Ascending aorta (tissue), 2 donors: ENCODE results near the gene NT5C1B. TPM values are rescaled to one million over a fixed set of nuclear protein-coding genes. Genes with fewer than 3 reads are reported as not detected.

Experiments
- DNase-seq, 2 donors: peaks; one replicate each; pipeline ENCODE4 v3.0.0-alpha.2; 2019; ENCODE audit warnings: low spot score in 2 of 2
- H3K27ac ChIP-seq, 2 donors: fragments of 200-600 bp; sonication (generic); one replicate each; pipeline ENCODE4 v1.5.1; 2016 to 2017; ENCODE audit warnings: mild to moderate bottlenecking in 1 of 2
- H3K27me3 ChIP-seq: fragments of 200-600 bp; sonication (generic); one replicate; pipeline ENCODE4 v1.5.1; 2017
- H3K36me3 ChIP-seq, 2 donors: fragments of 200-600 bp; sonication (generic); one replicate each; pipeline ENCODE4 v1.5.1; 2016
- H3K4me1 ChIP-seq, 2 donors: fragments of 200-600 bp; sonication (generic); one replicate each; pipeline ENCODE4 v1.5.1; 2016 to 2017; ENCODE audit warnings: mild to moderate bottlenecking in 1 of 2
- H3K4me3 ChIP-seq, 2 donors: fragments of 200-600 bp; sonication (generic); one replicate each; pipeline ENCODE4 v1.5.1; 2016 to 2017; ENCODE audit warnings: mild to moderate bottlenecking in 1 of 2
- H3K9me3 ChIP-seq, 2 donors: fragments of 200-600 bp; sonication (generic); one replicate each; pipeline ENCODE4 v1.5.1; 2016
- intact Hi-C: fragments of 100-400 bp; cut with DNase I; formaldehyde crosslinking; loops from one replicate; pipeline ENCODE4 v1.15.1; 2023
- total RNA-seq: library from RNA; depleted of rRNA; stranded (reverse); fragments of >200 nt; gene quantifications from one replicate; pipeline ENCODE4 v1.1.0, GENCODE V29; 2016
- TF ChIP-seq, protein P1 (sequence below), 3 experiments: fragments of 200-600 bp in 2 of 3; fragments of 450-650 bp in 1 of 3; sonication (generic) in 2 of 3; IDR thresholded peaks; one replicate each; pipeline ENCODE4 v1.5.1; 2016 to 2019; ENCODE audit warnings: antibody characterized with exemption in 3 of 3, mild to moderate bottlenecking in 1 of 3, moderate library complexity in 1 of 3

NT5C1B gene
- total RNA-seq, 1 donor from 2014 or later = not detected

DNA sequence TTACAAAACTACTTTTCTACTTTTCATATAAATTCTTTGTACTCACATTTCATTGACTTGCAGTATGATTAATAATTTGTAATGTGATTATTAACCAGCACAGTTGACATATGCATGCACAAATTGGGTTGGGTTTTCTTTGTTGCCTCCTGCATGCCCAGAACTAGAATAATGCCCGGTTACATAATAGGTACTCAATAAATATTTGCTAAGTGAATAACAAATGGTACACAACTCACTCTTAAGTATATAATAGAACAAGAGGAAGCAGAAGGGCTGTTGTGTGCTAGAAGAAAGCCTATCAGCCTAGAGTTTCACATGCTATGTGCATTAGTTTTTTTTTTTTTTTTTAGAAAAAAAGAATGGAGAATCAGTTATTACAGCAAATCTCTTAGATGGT is 38.2 kb downstream of the NT5C1B start:
- TF ChIP-seq, protein P1, sequence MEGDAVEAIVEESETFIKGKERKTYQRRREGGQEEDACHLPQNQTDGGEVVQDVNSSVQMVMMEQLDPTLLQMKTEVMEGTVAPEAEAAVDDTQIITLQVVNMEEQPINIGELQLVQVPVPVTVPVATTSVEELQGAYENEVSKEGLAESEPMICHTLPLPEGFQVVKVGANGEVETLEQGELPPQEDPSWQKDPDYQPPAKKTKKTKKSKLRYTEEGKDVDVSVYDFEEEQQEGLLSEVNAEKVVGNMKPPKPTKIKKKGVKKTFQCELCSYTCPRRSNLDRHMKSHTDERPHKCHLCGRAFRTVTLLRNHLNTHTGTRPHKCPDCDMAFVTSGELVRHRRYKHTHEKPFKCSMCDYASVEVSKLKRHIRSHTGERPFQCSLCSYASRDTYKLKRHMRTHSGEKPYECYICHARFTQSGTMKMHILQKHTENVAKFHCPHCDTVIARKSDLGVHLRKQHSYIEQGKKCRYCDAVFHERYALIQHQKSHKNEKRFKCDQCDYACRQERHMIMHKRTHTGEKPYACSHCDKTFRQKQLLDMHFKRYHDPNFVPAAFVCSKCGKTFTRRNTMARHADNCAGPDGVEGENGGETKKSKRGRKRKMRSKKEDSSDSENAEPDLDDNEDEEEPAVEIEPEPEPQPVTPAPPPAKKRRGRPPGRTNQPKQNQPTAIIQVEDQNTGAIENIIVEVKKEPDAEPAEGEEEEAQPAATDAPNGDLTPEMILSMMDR (IDR thresholded peaks at IDR 0.05) = no peak
- no peak for DNase-seq
- Histone ChIP-seq H3K4me1 (peaks cover 0 to 20% of the 10 kb centered on the region in 2 donors), H3K9me3 (no peaks in the 10 kb centered on the region), H3K27ac (no peak overlapping the region), H3K27me3 (no peaks in the 10 kb centered on the region), H3K36me3 (peaks cover 6 to 21% of the 10 kb centered on the region in 2 donors), H3K4me3 (no peak overlapping the region)
- intact Hi-C loops = no loop called here

DNA sequence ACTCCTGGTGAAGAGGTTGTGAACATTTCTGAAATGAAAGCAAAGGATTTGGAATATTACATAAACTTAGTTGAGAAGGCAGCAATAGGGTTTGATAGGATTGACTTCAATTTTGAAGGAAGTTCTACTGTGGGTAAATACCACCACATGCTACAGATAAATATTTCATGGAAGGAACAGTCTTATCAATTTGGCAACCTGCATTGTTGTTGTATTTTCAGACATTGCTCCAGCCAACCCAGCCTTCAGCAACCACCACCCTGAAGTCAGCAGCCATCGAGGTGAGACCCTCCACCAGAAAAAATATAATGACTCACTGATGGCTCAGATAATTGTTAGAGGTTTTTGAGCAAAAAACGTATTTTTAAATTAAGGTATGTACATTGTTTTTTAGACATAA is 38.9 kb downstream of the NT5C1B start:
- TF ChIP-seq, protein P1 (IDR thresholded peaks at IDR 0.05) = no peak
- no peaks in the 10 kb centered on the region for H3K27me3 ChIP-seq
- H3K4me1 ChIP-seq = peaks cover 0 to 20% of the 10 kb centered on the region in 2 donors
- H3K9me3 ChIP-seq = no peaks in the 10 kb centered on the region
- intact Hi-C loops = no loop called here
- no peak overlapping the region for H3K4me3 ChIP-seq
- H3K27ac ChIP-seq = no peak overlapping the region
- peaks cover 2 to 19% of the 10 kb centered on the region in 2 donors for H3K36me3 ChIP-seq
- no peak for DNase-seq

DNA sequence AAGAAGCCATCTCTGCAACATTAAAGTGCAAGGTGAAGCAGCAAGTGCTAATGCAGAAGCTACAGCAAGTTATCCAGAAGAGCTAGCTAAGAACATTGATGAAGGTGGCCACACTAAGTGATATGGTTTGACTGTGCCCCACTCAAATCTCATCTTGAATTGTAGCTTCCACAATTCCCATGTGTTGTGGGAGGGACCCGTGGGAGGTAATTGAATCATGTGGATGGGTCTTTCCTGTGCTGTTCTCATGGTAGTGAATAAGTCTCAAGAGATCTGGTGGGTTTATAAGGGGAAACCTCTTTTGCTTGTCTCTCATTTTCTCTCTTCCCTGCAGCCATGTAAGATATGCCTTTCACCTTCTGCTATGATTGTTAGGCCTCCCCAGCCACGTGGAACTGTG is 40.3 kb downstream of the NT5C1B start:
- H3K27me3 ChIP-seq = no peaks in the 10 kb centered on the region
- TF ChIP-seq, protein P1 (IDR thresholded peaks at IDR 0.05) = no peak
- no peak for DNase-seq
- H3K36me3 ChIP-seq = peaks cover 0 to 6% of the 10 kb centered on the region in 2 donors
- no peak overlapping the region for H3K4me3 ChIP-seq
- intact Hi-C loops = no loop called here
- no peak overlapping the region for H3K27ac ChIP-seq
- H3K4me1 ChIP-seq = peaks cover 0 to 20% of the 10 kb centered on the region in 2 donors
- H3K9me3 ChIP-seq = no peaks in the 10 kb centered on the region

DNA sequence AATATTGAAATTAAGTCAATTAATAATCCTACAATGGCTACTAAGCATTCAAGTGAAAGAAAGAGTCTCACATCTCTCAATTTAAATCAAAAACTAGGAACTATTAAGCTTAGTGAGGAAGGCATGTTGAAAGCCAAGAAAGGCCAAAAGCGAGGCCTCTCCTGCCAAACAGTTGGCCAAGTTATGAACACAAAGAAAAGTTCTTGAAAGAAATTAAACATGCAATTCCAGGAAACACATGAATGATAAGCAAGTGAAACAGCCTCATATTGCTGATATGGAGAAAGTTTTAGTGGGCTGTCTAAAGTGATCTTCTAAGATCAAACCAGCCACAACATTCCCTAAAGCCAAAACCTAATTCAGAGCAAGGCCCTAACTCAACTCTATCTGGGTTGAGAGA is 40.7 kb downstream of the NT5C1B start:
- no peak for DNase-seq
- intact Hi-C loops = no loop called here
- H3K27me3 ChIP-seq = no peaks in the 10 kb centered on the region
- no peaks in the 10 kb centered on the region for H3K9me3 ChIP-seq
- peak overlapping the region in 1 of 2 donors; percentile 21 for H3K27ac ChIP-seq
- peaks cover 0 to 20% of the 10 kb centered on the region in 2 donors for H3K4me1 ChIP-seq
- H3K36me3 ChIP-seq = peaks cover 0 to 6% of the 10 kb centered on the region in 2 donors
- H3K4me3 ChIP-seq = no peak overlapping the region
- TF ChIP-seq, protein P1 (IDR thresholded peaks at IDR 0.05) = no peak

DNA sequence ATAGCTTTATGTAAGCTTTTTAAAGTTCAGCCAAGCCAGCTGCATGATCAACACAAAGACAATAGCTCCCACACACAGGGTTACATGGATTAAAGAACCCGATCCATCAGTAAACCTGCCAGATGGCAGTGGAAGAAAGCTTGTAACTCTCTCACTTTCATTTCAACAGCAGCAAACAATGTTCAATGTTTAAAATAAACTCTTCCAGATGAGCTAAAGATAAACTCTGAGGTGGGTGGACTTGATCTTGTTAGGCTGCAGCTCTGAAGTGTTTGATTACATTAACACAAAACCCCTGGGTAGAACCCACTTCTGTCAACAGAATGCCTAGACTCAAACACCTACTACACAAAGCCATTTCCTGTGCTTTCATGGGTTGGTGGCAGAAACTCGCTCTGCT is 42.8 kb downstream of the NT5C1B start:
- intact Hi-C loops = no loop called here
- Histone ChIP-seq H3K27ac (no peak overlapping the region), H3K9me3 (no peaks in the 10 kb centered on the region), H3K4me3 (no peak overlapping the region), H3K36me3 (no peaks in the 10 kb centered on the region), H3K4me1 (peaks cover 0 to 7% of the 10 kb centered on the region in 2 donors), H3K27me3 (no peaks in the 10 kb centered on the region)
- no peak for DNase-seq
- TF ChIP-seq, protein P1 (IDR thresholded peaks at IDR 0.05) = no peak

DNA sequence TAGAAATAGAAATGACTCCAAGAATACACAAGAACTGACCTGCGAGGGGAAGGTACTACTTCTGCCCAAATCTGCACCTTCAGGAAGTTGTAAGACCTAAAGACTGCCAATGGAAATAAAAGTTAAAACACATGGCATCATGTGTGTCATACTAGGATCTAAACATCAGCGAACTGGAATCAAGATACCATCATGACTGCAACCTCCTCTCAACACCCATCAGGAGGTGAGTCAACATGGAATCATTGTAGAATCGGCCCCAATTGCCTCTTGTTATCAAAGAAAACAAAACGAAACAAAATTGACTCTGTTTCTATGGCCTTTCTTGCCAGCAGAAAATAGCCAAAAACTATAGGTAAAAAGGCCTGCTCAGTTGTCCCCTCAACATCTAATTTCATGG is 44.0 kb downstream of the NT5C1B start:
- Histone ChIP-seq H3K4me3 (no peak overlapping the region), H3K36me3 (no peaks in the 10 kb centered on the region), H3K27me3 (no peaks in the 10 kb centered on the region), H3K4me1 (peaks cover 0 to 6% of the 10 kb centered on the region in 2 donors), H3K9me3 (no peaks in the 10 kb centered on the region), H3K27ac (no peak overlapping the region)
- intact Hi-C loops = no loop called here
- no peak for DNase-seq
- TF ChIP-seq, protein P1 (IDR thresholded peaks at IDR 0.05) = no peak
